ENCODE measurements around the gene LPCAT2.

DNA sequence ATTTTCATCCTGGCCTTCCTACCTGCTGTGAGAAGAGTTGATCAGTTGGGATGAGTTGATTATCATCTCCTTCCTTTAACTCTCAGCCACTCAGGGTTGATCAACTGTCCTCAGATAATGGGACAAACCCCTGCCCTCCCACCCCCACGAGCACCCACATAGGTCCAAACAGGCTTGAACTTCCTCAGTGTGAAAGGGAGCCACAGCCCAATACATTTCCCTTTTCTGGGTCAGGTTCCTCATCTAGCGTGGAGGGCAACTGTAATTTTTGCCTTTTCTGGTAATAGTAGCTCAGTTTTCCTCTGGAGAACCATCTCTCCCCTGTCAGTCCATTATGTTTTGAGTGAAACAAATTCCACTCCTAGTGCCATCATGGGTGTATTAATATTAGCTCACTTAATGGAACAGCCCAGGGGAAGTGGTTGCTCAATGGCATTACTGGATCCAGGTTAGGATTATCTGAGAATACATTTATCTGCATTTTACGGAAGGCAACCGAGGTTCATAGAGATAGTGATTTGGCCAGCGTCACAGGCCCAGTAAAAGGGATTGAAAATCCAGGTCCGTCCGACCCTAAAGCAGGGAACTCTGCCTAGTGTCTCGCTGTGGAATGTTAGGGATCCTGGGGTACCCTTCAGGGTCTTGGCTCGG is 476 bp upstream of the LPCAT2 start:
- no peak for TF ChIP-seq POLR2AphosphoS5 (IDR thresholded peaks at IDR 0.05)
- no peak for TF ChIP-seq EP300 (IDR thresholded peaks at IDR 0.05)
